K562 (cell line): Measurements from ENCODE around the gene SARS1. TPM values are rescaled to one million over a fixed set of nuclear protein-coding genes. Genes with fewer than 3 reads are reported as not detected.

Source experiments
- CBFA2T3 ChIP-seq: fragments of 450-650 bp; IDR thresholded peaks from 2 replicates; pipeline ENCODE4 v1.6.1; 2017
- CBX3 ChIP-seq, 2 experiments: IDR thresholded peaks; 1 replicate in 1 of 2; 2 replicates in 1 of 2; pipeline ENCODE4 v1.6.1; 2012; ENCODE audit warnings: inconsistent platforms in 2 of 2, low read length in 2 of 2, borderline replicate concordance in 1 of 2, control low read depth in 1 of 2
- CREM ChIP-seq: IDR thresholded peaks from 2 replicates; pipeline ENCODE4 v1.6.1; 2014; ENCODE audit warnings: antibody characterized with exemption, low read depth
- FUS ChIP-seq: fragments of 200-400 bp; formaldehyde crosslinking; optimal IDR thresholded peaks from 2 replicates; pipeline ENCODE3; 2017; ENCODE audit warnings: low read depth, low read length
- PCBP2 ChIP-seq: fragments of 200-400 bp; formaldehyde crosslinking; IDR thresholded peaks from 2 replicates; pipeline ENCODE4 v1.6.1; 2018; ENCODE audit warnings: low read length, low read depth, mild to moderate bottlenecking, moderate library complexity; ENCODE audit not compliant: poor library complexity, severe bottlenecking
- RAD21 ChIP-seq, 2 experiments: fragments of 250-450 bp in 1 of 2; fragments of 450-650 bp in 1 of 2; sonication (Bioruptor Pico) in 1 of 2; formaldehyde crosslinking in 1 of 2; IDR thresholded peaks in 1 of 2; conservative IDR thresholded peaks in 1 of 2; 2 replicates each; pipeline versions ENCODE4 v1.4.0 to v1.8.0; 2020 to 2022; ENCODE audit warnings: mild to moderate bottlenecking in 2 of 2, moderate library complexity in 1 of 2
- SP2 ChIP-seq: IDR thresholded peaks from 2 replicates; pipeline ENCODE4 v1.6.1; 2011; ENCODE audit warnings: mild to moderate bottlenecking, low read depth, low read length, moderate library complexity; ENCODE audit not compliant: poor library complexity, severe bottlenecking; ENCODE audit errors: extremely low read depth
- SRSF3 ChIP-seq: fragments of 200-400 bp; formaldehyde crosslinking; IDR thresholded peaks from 2 replicates; pipeline ENCODE4 v1.6.1; 2016; ENCODE audit warnings: mild to moderate bottlenecking, low read length, moderate library complexity; ENCODE audit not compliant: insufficient read depth
- TAF1 ChIP-seq: IDR thresholded peaks from 2 replicates; pipeline ENCODE4 v1.6.1; 2011; ENCODE audit warnings: mild to moderate bottlenecking, low read length, moderate library complexity; ENCODE audit not compliant: insufficient read depth, control insufficient read depth, severe bottlenecking; ENCODE audit errors: extremely low read depth
- ZNF444 ChIP-seq: fragments of 250-450 bp; sonication (Bioruptor Pico); IDR thresholded peaks from 2 replicates; pipeline ENCODE4 v1.4.0; 2020; ENCODE audit warnings: mild to moderate bottlenecking, moderate library complexity
- ZNF76 ChIP-seq: fragments of 250-450 bp; sonication (Bioruptor Pico); IDR thresholded peaks from 2 replicates; pipeline ENCODE4 v1.4.0; 2020; ENCODE audit warnings: mild to moderate bottlenecking, moderate library complexity, borderline replicate concordance
- polyA plus RNA-seq, 8 experiments: library from polyadenylated mRNA; depleted of rRNA in 4 of 8; stranded (reverse) in 5 of 8; unstranded in 3 of 8; fragments of >200 nt; fragmentation: Nextera tagmentation in 2 of 8; fragmentation: Illumina TruSeq in 1 of 8; extraction: Ambion mirVana in 2 of 8; extraction: Trizol in 1 of 8; gene quantifications; 2 replicates each; pipeline versions ENCODE4 v1.2.1 to v1.2.3, GENCODE V29; 2011 to 2014; ENCODE audit warnings: inconsistent platforms in 1 of 8, missing spikeins in 1 of 8
- total RNA-seq, 7 experiments: library from RNA; depleted of rRNA in 6 of 7; stranded (reverse); fragments of >200 nt in 6 of 7; fragmentation: Illumina TruSeq in 2 of 7; extraction: Trizol in 2 of 7; gene quantifications; 2 replicates each; pipeline versions ENCODE4 v1.2.1 to v1.2.3, GENCODE V29; 2011 to 2021; ENCODE audit warnings: low replicate concordance in 1 of 7
- TF ChIP-seq, protein P1 (sequence below): sonication (generic); formaldehyde crosslinking; IDR thresholded peaks from 2 replicates; pipeline ENCODE4 v1.8.0; 2022; ENCODE audit warnings: mild to moderate bottlenecking, missing genetic modification reagents
- TF ChIP-seq, protein P2 (sequence below): IDR thresholded peaks from 2 replicates; pipeline ENCODE4 v1.6.1; 2011; ENCODE audit warnings: borderline replicate concordance, low read depth, mild to moderate bottlenecking, moderate library complexity, low read length; ENCODE audit not compliant: insufficient read depth, poor library complexity, severe bottlenecking
- TF ChIP-seq, protein P3 (sequence below): sonication (generic); formaldehyde crosslinking; IDR thresholded peaks from 2 replicates; pipeline ENCODE4 v1.8.1; 2023; ENCODE audit warnings: mild to moderate bottlenecking, missing genetic modification reagents, moderate library complexity
- TF ChIP-seq, protein P4 (sequence below): sonication (generic); formaldehyde crosslinking; IDR thresholded peaks from 2 replicates; pipeline ENCODE4 v1.8.0; 2022; ENCODE audit warnings: mild to moderate bottlenecking, low read depth, missing genetic modification reagents
- TF ChIP-seq, protein P5 (sequence below), 3 experiments: fragments of 200-800 bp in 1 of 3; sonication (Bioruptor generic) in 1 of 3; sonication (generic) in 1 of 3; formaldehyde crosslinking in 1 of 3; IDR thresholded peaks; 2 replicates each; pipeline versions ENCODE4 v1.6.1 to v1.8.0; 2016 to 2022; ENCODE audit warnings: mild to moderate bottlenecking in 2 of 3, missing compliant biosample characterization in 2 of 3, missing genetic modification characterization in 2 of 3, missing genetic modification reagents in 1 of 3
- TF ChIP-seq, protein P6 (sequence below): IDR thresholded peaks from 2 replicates; pipeline ENCODE4 v1.6.1; 2014; ENCODE audit warnings: antibody characterized with exemption

SARS1 gene
- total and polyA plus RNA-seq, 9 of the 15 experiments (the other 6 are each of a cell fraction or from before 2014, with no cell fraction given), result 221 to 623 (median 254) TPM

DNA sequence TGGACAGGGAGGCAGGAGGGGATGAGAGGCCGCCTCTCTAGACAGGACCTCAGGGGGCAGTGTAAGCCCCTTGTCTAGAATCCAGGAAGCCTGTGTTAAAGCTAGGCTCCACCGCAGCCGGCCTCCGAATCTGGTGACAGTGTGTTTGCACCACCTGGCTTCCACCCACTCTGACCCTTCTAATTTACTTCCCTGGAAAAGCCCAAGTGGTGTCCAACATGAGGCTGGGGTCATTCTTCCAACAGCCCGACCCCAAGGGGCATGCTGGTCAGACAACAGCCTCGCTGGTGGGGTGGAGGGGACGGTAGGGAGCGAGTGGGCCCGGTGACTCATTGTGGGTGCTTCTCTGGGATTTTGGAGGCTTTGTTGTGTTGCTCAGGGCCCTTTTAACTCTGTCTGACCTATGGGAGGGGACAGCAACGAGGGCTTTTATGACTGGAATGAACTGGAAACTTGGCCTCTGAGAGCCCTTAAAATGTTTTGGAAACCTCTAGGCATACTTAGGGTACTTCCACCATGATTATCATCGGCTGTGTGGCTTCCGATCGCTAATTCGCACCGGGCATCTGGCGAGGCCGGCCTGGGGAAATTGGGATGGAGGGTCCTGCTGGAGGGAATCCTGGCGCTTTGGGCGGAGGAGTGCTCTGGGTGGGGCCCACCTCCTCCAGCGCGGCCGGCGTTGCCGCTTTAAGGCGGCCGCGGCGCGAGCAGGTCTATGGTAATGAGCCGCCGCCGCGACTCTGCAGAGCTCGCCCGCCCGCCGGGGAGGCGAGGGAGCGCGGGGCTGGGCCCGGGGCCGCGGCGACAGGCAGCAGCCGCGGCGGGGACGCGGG, 35.3 kb downstream of the SARS1 start, which contains the start of gene CELSR2 (continued):
- TF ChIP-seq, protein P1, sequence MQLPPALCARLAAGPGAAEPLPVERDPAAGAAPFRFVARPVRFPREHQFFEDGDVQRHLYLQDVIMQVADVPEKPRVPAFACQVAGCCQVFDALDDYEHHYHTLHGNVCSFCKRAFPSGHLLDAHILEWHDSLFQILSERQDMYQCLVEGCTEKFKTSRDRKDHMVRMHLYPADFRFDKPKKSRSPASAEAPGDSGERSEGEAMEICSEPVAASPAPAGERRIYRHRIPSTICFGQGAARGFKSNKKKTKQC (CRISPR knock-in tag), result 0 out of 2 replicates have a peak, but pooled peaks have one; percentile 56
- TF ChIP-seq, protein P2, sequence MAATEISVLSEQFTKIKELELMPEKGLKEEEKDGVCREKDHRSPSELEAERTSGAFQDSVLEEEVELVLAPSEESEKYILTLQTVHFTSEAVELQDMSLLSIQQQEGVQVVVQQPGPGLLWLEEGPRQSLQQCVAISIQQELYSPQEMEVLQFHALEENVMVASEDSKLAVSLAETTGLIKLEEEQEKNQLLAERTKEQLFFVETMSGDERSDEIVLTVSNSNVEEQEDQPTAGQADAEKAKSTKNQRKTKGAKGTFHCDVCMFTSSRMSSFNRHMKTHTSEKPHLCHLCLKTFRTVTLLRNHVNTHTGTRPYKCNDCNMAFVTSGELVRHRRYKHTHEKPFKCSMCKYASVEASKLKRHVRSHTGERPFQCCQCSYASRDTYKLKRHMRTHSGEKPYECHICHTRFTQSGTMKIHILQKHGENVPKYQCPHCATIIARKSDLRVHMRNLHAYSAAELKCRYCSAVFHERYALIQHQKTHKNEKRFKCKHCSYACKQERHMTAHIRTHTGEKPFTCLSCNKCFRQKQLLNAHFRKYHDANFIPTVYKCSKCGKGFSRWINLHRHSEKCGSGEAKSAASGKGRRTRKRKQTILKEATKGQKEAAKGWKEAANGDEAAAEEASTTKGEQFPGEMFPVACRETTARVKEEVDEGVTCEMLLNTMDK, result no peak
- TF ChIP-seq RAD21 (CRISPR knock-in tag; conservative IDR thresholded peaks at IDR 0.05 in 1 of 2, IDR thresholded peaks at IDR 0.05 in 1 of 2) (no peak), SP2 (no peak), CBFA2T3 (no peak), SRSF3 (no peak), ZNF444 (CRISPR knock-in tag) (no peak), PCBP2 (no peak), CBX3 (IDR thresholded peaks at IDR 0.05; ENCODE audit: borderline replicate concordance in 1 of 2, low read length in 2 of 2) (no peak; a peak in 1 of 3 replicates), CREM (peak; percentile 24; the same call in 1 of the 2 replicates), FUS (no peak), ZNF76 (no peak), TAF1 (peak; percentile 39)
- TF ChIP-seq, protein P3, sequence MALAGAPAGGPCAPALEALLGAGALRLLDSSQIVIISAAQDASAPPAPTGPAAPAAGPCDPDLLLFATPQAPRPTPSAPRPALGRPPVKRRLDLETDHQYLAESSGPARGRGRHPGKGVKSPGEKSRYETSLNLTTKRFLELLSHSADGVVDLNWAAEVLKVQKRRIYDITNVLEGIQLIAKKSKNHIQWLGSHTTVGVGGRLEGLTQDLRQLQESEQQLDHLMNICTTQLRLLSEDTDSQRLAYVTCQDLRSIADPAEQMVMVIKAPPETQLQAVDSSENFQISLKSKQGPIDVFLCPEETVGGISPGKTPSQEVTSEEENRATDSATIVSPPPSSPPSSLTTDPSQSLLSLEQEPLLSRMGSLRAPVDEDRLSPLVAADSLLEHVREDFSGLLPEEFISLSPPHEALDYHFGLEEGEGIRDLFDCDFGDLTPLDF (CRISPR knock-in tag), result peak; percentile 55; the same call in 1 of the 2 replicates
- TF ChIP-seq, protein P4, sequence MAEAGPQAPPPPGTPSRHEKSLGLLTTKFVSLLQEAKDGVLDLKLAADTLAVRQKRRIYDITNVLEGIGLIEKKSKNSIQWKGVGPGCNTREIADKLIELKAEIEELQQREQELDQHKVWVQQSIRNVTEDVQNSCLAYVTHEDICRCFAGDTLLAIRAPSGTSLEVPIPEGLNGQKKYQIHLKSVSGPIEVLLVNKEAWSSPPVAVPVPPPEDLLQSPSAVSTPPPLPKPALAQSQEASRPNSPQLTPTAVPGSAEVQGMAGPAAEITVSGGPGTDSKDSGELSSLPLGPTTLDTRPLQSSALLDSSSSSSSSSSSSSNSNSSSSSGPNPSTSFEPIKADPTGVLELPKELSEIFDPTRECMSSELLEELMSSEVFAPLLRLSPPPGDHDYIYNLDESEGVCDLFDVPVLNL (CRISPR knock-in tag), result no peak
- TF ChIP-seq, protein P5, sequence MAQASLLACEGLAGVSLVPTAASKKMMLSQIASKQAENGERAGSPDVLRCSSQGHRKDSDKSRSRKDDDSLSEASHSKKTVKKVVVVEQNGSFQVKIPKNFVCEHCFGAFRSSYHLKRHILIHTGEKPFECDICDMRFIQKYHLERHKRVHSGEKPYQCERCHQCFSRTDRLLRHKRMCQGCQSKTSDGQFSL (CRISPR knock-in tag; IDR thresholded peaks at IDR 0.05), result no peak
- TF ChIP-seq, protein P5 (tag; IDR thresholded peaks at IDR 0.05), result no peak
- TF ChIP-seq, protein P6, sequence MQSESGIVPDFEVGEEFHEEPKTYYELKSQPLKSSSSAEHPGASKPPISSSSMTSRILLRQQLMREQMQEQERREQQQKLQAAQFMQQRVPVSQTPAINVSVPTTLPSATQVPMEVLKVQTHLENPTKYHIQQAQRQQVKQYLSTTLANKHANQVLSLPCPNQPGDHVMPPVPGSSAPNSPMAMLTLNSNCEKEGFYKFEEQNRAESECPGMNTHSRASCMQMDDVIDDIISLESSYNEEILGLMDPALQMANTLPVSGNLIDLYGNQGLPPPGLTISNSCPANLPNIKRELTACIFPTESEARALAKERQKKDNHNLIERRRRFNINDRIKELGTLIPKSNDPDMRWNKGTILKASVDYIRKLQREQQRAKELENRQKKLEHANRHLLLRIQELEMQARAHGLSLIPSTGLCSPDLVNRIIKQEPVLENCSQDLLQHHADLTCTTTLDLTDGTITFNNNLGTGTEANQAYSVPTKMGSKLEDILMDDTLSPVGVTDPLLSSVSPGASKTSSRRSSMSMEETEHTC, result no peak
